ENCODE data around the gene ZGPAT. TPM values are rescaled to one million over a fixed set of nuclear protein-coding genes. Genes with fewer than 3 reads are reported as not detected.

Gene ZGPAT
- total and polyA plus RNA-seq, 2 of the 4 experiments (the other 2 are of a cell fraction): 13.4 to 20.2 TPM

DNA sequence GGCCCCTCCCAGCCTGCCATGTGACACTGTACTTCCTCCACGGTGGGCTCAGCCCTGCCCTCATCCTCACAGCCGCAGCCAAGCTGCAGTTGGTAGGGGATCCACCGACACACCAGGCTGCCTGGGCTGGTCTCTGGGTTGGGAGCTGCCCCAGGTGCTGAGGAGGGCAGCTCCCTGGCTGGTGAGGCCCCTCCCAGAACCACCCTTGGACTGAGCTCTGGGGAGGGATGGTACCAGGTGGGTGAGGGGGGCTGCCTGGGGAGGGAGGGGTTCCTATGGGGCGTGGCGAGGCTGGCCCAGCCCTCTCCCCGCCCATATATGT is 11.6 kb upstream of the ZGPAT start:
- no peak overlapping the region for H2BK15ac ChIP-seq (ENCODE audit: low read depth, low read length)
- DNase-seq: no peak
- H3K27me3 ChIP-seq (ENCODE audit: control insufficient read depth, insufficient read depth, low read length): no peaks in the 10 kb centered on the region
- dilution Hi-C loops (cut with HindIII; ENCODE audit: low sequenced_read_pairs, unreplicated experiment): no loop called here
- in situ Hi-C loops (cut with MboI; ENCODE audit: low sequenced_read_pairs): no loop called here
- no peak overlapping the region for H3K56ac ChIP-seq (ENCODE audit: extremely low read depth, insufficient read depth, low read length)
- H3K9me1 ChIP-seq (ENCODE audit: insufficient read depth, low read length): no peaks in the 10 kb centered on the region
- H3K18ac ChIP-seq (ENCODE audit: low read depth, low read length): no peak overlapping the region
- BruUV-seq (replicated peaks): no TSS peak
- intact Hi-C loops (cut with micrococcal nuclease): no loop called here
- H2BK20ac ChIP-seq (ENCODE audit: low read depth, low read length): no peak overlapping the region
- no peak overlapping the region for H3K4me3 ChIP-seq (ENCODE audit: insufficient read depth, low read depth, low read length)
- no peak overlapping the region for H3K27ac ChIP-seq (ENCODE audit: insufficient read depth, low read length)
- H2AK9ac ChIP-seq (replicated peaks; ENCODE audit: low read depth, low read length, poor library complexity): peak overlapping the region; percentile 77
- peaks cover 10% of the 10 kb centered on the region; the same call in 1 of the 2 replicates for H3K36me3 ChIP-seq (ENCODE audit: control insufficient read depth, insufficient read depth, low read length)
- TF ChIP-seq SMC3 (IDR thresholded peaks at IDR 0.05; ENCODE audit: low read depth, low read length) (no peak), USF2 (IDR thresholded peaks at IDR 0.05; ENCODE audit: low read depth, low read length) (peak; percentile 20; the same call in 1 of the 2 replicates)
- CTCF ChIA-PET: no interaction called here
- H2BK120ac ChIP-seq (ENCODE audit: low read depth, low read length): no peak overlapping the region
- H3K9me3 ChIP-seq (ENCODE audit: control insufficient read depth, insufficient read depth, low read length): no peaks in the 10 kb centered on the region
- no peak overlapping the region; the same call in 1 of the 2 replicates for H2AK5ac ChIP-seq (ENCODE audit: low read depth, low read length)
- peaks cover 11 to 43% of the 10 kb centered on the region in 2 experiments; a peak in 3 of 4 replicates for H3K79me1 ChIP-seq (ENCODE audit: low read depth in 1 of 2, low read length in 2 of 2)
- no peak overlapping the region for H3K4ac ChIP-seq (ENCODE audit: low read depth, low read length)
- WGBS, 2 experiments (ENCODE audit: extremely low coverage in 2 of 2, insufficient read length in 1 of 2): no CpG with 5 or more reads among the region's 6 CpGs
- H3K14ac ChIP-seq (replicated peaks; ENCODE audit: low read depth, low read length): no peak overlapping the region
- no peak overlapping the region for H3K9ac ChIP-seq (ENCODE audit: low read depth, low read length)
- H2AFZ ChIP-seq (replicated peaks; ENCODE audit: low read length, poor library complexity): no peak overlapping the region
- H4K5ac ChIP-seq (ENCODE audit: low read depth, low read length): no peak overlapping the region
- H4K20me1 ChIP-seq (ENCODE audit: insufficient read depth, low read length): no peaks in the 10 kb centered on the region
- H4K91ac ChIP-seq (ENCODE audit: insufficient read depth, low read depth, low read length): no peak overlapping the region
- H3K4me2 ChIP-seq (ENCODE audit: low read depth, low read length): no peak overlapping the region
- no peak for ATAC-seq (ENCODE audit: low read depth)
- POLR2A ChIA-PET (ENCODE audit: unreplicated experiment): interaction anchor here (0.6 kb wide), 1 partner anchor 63 kb away, joined by 3 read pairs; no protein-coding TSS in a partner anchor
- peaks cover 22% of the 10 kb centered on the region for H3K4me1 ChIP-seq (ENCODE audit: control insufficient read depth, insufficient read depth, low read length)
- H2BK5ac ChIP-seq (ENCODE audit: low read depth, low read length, poor library complexity, severe bottlenecking): peak overlapping the region; percentile 7
- H4K8ac ChIP-seq (ENCODE audit: low read depth in 2 of 2, low read length in 2 of 2): peak overlapping the region in 1 of 2 experiments; percentile 29; a peak in 1 of 4 replicates
- H3K23ac ChIP-seq (ENCODE audit: low read depth, low read length): no peak overlapping the region

All from IMR-90 (cell line).